Endometrium (tissue), 2 donors: ENCODE data around the gene FAM222B.

Experiments
- FAIRE-seq: peaks from 2 replicates; lab custom pipeline; 2012; peaks lifted over from hg19 to GRCh38; lab: Jason Lieb, UNC
- donor health status: control.
- donor health status: control.

Gene FAM222B

GRCh38 chr17:28773736-28774135, 68.9 kb downstream of the FAM222B start:
- FAIRE-seq, result no peak

- no peak for FAIRE-seq
Observed at GRCh38 chr17:28765038-28765437, 77.6 kb downstream of the FAM222B start.

- no peak for FAIRE-seq
Observed at GRCh38 chr17:28763804-28764266, 78.8 kb downstream of the FAM222B start.

- FAIRE-seq, result no peak
Observed at GRCh38 chr17:28763137-28763799, 79.3 kb downstream of the FAM222B start.

GRCh38 chr17:28760601-28761562, 81.7 kb downstream of the FAM222B start:
- no peak for FAIRE-seq

- FAIRE-seq, result no peak
Observed at GRCh38 chr17:28759256-28759865, 83.2 kb downstream of the FAM222B start.

GRCh38 chr17:28758411-28759121, 84.0 kb downstream of the FAM222B start:
- FAIRE-seq, result no peak

- FAIRE-seq, result no peak
Observed at GRCh38 chr17:28756049-28756804, 86.4 kb downstream of the FAM222B start.

GRCh38 chr17:28755486-28755885, 87.1 kb downstream of the FAM222B start:
- FAIRE-seq, result no peak

- no peak for FAIRE-seq
Observed at GRCh38 chr17:28751600-28752366, 90.8 kb downstream of the FAM222B start.

- FAIRE-seq, result peak; percentile 39
Observed at GRCh38 chr17:28750178-28751047, 92.2 kb downstream of the FAM222B start.

- no peak for FAIRE-seq
Observed at GRCh38 chr17:28749516-28750177, 92.9 kb downstream of the FAM222B start.

- no peak for FAIRE-seq
Observed at GRCh38 chr17:28748852-28749515, 93.6 kb downstream of the FAM222B start.

- FAIRE-seq, result no peak
Observed at GRCh38 chr17:28747801-28748750, 94.5 kb downstream of the FAM222B start.

- no peak for FAIRE-seq
Observed at GRCh38 chr17:28747051-28747691, 95.4 kb downstream of the FAM222B start.

GRCh38 chr17:28746611-28747050, 96.0 kb downstream of the FAM222B start:
- no peak for FAIRE-seq
